Panc1 (cell line): ENCODE measurements around the gene UPF3A.

ENCODE experiments used
- POLR2AphosphoS5 ChIP-seq: IDR thresholded peaks from 2 replicates; pipeline ENCODE4 v1.6.1; 2012; ENCODE audit warnings: mild to moderate bottlenecking, low read depth, low read length, moderate library complexity
- TF ChIP-seq, protein P1 (sequence below): fragments of 450-650 bp; IDR thresholded peaks from 2 replicates; pipeline ENCODE4 v1.5.1; 2017; ENCODE audit warnings: mild to moderate bottlenecking

DNA sequence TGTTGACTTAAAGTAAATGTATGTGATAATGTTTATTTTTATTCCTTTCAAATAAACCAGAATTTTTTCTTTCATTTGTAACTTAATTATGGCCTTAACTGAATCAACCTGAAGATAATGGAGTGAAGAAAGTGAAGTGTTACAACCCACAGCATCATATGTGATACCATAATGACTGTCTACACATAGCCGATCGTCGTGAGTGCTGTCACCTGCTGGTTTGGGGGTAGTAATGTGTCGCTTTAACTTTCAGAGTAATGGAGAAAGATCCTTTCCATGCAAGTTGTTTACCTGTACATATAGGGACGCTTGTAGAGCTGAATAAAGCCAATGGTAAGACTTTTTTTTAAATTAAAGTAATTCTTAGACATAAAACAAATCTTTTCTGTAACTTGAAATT lies 36.8 kb upstream of the UPF3A start:
- TF ChIP-seq POLR2AphosphoS5 = no peak
- TF ChIP-seq, protein P1, sequence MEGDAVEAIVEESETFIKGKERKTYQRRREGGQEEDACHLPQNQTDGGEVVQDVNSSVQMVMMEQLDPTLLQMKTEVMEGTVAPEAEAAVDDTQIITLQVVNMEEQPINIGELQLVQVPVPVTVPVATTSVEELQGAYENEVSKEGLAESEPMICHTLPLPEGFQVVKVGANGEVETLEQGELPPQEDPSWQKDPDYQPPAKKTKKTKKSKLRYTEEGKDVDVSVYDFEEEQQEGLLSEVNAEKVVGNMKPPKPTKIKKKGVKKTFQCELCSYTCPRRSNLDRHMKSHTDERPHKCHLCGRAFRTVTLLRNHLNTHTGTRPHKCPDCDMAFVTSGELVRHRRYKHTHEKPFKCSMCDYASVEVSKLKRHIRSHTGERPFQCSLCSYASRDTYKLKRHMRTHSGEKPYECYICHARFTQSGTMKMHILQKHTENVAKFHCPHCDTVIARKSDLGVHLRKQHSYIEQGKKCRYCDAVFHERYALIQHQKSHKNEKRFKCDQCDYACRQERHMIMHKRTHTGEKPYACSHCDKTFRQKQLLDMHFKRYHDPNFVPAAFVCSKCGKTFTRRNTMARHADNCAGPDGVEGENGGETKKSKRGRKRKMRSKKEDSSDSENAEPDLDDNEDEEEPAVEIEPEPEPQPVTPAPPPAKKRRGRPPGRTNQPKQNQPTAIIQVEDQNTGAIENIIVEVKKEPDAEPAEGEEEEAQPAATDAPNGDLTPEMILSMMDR = no peak
